Measurements from ENCODE around the gene MIA3. TPM values are rescaled to one million over a fixed set of nuclear protein-coding genes. Genes with fewer than 3 reads are reported as not detected.

Gene MIA3
- total and polyA plus RNA-seq, 9 of the 15 experiments (the other 6 are each of a cell fraction or from before 2014, with no cell fraction given) = 21.6 to 89.4 (median 40.8) TPM

GRCh38 chr1:222709700-222710153, 91.8 kb downstream of the MIA3 start (continued):
- TF ChIP-seq NR2C1 (IDR thresholded peaks at IDR 0.05) = no peak
- TF ChIP-seq NR2C1 (tag; IDR thresholded peaks at IDR 0.05) = no peak
- peak in 1 of 2 experiments; percentile 88; a peak in 3 of 4 replicates for TF ChIP-seq HDAC1 (IDR thresholded peaks at IDR 0.05)
- no peak for TF ChIP-seq DNMT1 (IDR thresholded peaks at IDR 0.05)
- TF ChIP-seq NCOA2 (IDR thresholded peaks at IDR 0.05; ENCODE audit: partially characterized antibody in 2 of 2) = peak in 1 of 2 experiments; percentile 45
- TF ChIP-seq ZNF551 (CRISPR knock-in tag; IDR thresholded peaks at IDR 0.05) = no peak
- peak; percentile 67; the same call in 1 of the 2 replicates for TF ChIP-seq BCOR (IDR thresholded peaks at IDR 0.05)
- TF ChIP-seq ZNF561 (CRISPR knock-in tag; conservative IDR thresholded peaks at IDR 0.05) = no peak
- TF ChIP-seq ZNF41 (CRISPR knock-in tag; conservative IDR thresholded peaks at IDR 0.05) = no peak
- TF ChIP-seq ATF2 (CRISPR knock-in tag; IDR thresholded peaks at IDR 0.05) = no peak
- TF ChIP-seq PHB2 (IDR thresholded peaks at IDR 0.05; ENCODE audit: low read depth) = no peak; the same call in 1 of the 2 replicates
- TF ChIP-seq ZNF398 (CRISPR knock-in tag; IDR thresholded peaks at IDR 0.05) = no peak
- no peak for TF ChIP-seq MAZ (CRISPR knock-in tag; conservative IDR thresholded peaks at IDR 0.05 in 1 of 2, IDR thresholded peaks at IDR 0.05 in 1 of 2)
- TF ChIP-seq THAP7 (CRISPR knock-in tag; IDR thresholded peaks at IDR 0.05) = no peak
- TF ChIP-seq FOXP4 (CRISPR knock-in tag; IDR thresholded peaks at IDR 0.05; ENCODE audit: borderline replicate concordance) = no peak
- TF ChIP-seq PBX2 (CRISPR knock-in tag; IDR thresholded peaks at IDR 0.05; ENCODE audit: low read depth) = no peak
- TF ChIP-seq PBX2 (tag; conservative IDR thresholded peaks at IDR 0.05; ENCODE audit: low read depth) = no peak
- TF ChIP-seq FOXM1 (IDR thresholded peaks at IDR 0.05; ENCODE audit: low read depth) = peak; percentile 83
- no peak for TF ChIP-seq FOXM1 (CRISPR knock-in tag; IDR thresholded peaks at IDR 0.05; ENCODE audit: low read depth)
- no peak for TF ChIP-seq ZNF586 (CRISPR knock-in tag; conservative IDR thresholded peaks at IDR 0.05)
- no peak for TF ChIP-seq FOXJ2 (tag; IDR thresholded peaks at IDR 0.05)
